ENCODE measurements around the gene SDK1.

The SDK1 gene

GRCh38 chr7:3408814-3409595 is 108.0 kb downstream of the SDK1 start:
- DNase-seq (ENCODE audit: extremely low read depth, low read depth) = no peak
- no peak for TF ChIP-seq CTCF (IDR thresholded peaks at IDR 0.05; ENCODE audit: low read depth, low read length)

DNA sequence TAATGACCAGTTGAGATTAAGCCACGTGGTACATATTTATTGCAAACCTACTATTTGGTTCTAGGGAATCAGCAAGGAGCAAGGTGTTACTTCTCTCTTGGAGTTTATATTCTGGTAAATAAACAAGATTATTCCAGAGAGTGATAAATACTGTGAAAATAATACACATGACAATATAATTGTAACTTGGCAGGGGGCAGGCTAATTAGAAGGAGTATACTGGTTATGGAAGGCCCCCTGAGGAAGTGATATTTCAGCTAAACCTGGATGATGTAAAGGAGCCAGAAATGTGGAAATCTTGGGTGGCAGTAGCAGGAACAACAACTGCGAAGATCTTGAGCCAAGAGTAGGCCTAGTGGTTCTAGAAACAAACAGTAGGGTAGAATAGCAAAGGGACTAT is 111.8 kb downstream of the SDK1 start:
- TF ChIP-seq CTCF (IDR thresholded peaks at IDR 0.05; ENCODE audit: low read depth, low read length) = no peak
- DNase-seq (ENCODE audit: extremely low read depth, low read depth) = no peak

DNA sequence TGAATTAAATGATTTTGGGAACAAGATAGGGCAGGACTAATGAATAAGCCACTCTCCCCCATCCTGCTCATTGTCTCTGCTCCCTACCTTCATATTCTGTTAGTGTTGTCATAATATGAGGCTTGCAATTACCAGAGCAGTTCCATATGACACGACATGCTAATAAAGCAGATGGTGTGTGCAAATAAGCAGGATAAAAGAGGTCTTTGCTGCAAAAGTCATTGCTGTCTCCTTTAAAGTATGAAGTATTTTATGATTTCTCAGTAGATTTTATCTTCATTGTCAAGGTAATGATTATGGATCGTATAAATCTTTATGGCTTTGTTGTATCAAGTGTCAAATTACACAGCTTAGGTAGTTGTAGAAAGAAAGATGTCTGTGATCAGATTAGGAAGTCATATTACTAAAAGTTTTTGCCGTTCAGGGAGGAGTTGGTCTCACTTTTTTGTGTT is 114.8 kb downstream of the SDK1 start:
- DNase-seq (ENCODE audit: extremely low read depth, low read depth) = no peak
- TF ChIP-seq CTCF (IDR thresholded peaks at IDR 0.05; ENCODE audit: low read depth, low read length) = no peak

GRCh38 chr7:3416453-3416852 is 115.4 kb downstream of the SDK1 start:
- no peak for TF ChIP-seq CTCF (IDR thresholded peaks at IDR 0.05; ENCODE audit: low read depth, low read length)
- no peak for DNase-seq (ENCODE audit: extremely low read depth, low read depth)

DNA sequence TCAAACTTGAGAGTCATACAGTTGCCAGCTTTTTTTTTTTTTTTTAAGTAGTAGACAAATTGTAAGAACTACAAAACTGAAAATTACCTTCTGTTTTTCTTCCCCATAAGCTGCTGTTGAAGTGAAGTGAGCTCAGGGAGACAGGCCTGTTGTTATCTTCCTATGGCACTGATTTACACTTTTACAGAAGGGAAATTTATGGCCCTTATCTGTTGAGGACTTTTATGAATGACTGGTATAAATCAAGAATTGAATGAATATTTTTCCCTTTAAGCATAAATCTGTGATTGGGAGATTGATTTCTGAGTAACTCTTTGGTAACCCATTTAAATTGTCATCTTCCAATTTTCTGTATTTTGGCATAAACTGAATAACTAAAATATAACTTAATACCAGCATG is 124.0 kb downstream of the SDK1 start:
- TF ChIP-seq CTCF (IDR thresholded peaks at IDR 0.05; ENCODE audit: low read depth, low read length) = no peak
- no peak for DNase-seq (ENCODE audit: extremely low read depth, low read depth)

DNA sequence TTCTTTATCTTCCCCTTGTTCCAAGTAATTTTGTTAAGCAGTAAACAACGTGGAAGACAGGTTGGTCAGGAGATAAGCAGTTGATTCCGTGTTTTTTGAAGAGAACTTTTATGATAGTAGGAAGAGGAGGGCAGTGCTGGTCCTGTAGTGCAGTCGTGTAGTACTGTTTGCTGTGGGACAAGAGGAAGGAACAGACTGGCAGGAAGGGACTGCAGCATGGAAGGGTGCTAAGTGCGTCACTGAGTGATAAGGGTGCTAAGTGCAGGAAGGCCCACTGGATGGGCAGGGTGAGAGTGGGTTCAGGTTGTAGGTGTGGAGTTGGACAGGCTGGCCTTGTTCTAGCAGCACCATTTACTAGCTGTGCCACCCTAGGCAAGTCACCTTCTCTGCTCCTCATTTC is 125.0 kb downstream of the SDK1 start:
- no peak for TF ChIP-seq CTCF (IDR thresholded peaks at IDR 0.05; ENCODE audit: low read depth, low read length)
- DNase-seq (ENCODE audit: extremely low read depth, low read depth) = no peak

DNA sequence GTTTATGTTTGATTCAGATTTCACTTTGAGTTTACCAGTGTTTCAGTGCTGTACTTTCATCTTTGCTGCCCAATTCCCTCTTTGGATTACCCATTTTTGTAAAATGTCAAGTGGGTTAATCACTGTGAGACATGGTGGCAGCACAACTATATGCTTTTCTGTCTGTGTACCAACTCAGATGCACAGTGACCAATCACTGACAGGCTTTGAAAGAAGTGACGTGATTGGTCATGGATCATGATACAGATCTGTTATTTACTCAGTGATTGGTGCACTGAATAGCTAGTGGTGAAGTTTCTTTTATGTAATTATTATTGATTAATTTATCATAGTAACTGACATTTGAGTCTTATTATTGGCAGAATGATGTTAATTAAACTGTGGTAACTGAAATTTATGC is 126.9 kb downstream of the SDK1 start:
- DNase-seq (ENCODE audit: extremely low read depth, low read depth) = no peak
- TF ChIP-seq CTCF (IDR thresholded peaks at IDR 0.05; ENCODE audit: low read depth, low read length) = no peak
